Peyer's patch (tissue), 4 donors: ENCODE results near the gene MBNL2. TPM values are rescaled to one million over a fixed set of nuclear protein-coding genes. Genes with fewer than 3 reads are reported as not detected.
A peak's percentile ranks its signal among the peaks of the same experiment; 100 is the strongest.

Experiments used
- DNase-seq, 3 donors: peaks; one replicate each; pipeline ENCODE4 v3.0.0-alpha.2; 2017 to 2019
- H3K27ac ChIP-seq, 4 donors: fragments of 200-600 bp; sonication (generic); one replicate each; pipeline ENCODE4 v1.5.1; 2016 to 2019
- H3K27me3 ChIP-seq, 2 donors: fragments of 200-600 bp; sonication (generic); one replicate each; pipeline ENCODE4 v1.5.1; 2019
- H3K36me3 ChIP-seq, 3 donors: fragments of 200-600 bp; sonication (generic); one replicate each; pipeline ENCODE4 v1.5.1; 2016 to 2019
- H3K4me1 ChIP-seq, 4 donors: fragments of 200-600 bp; sonication (generic); one replicate each; pipeline ENCODE4 v1.5.1; 2016 to 2019
- H3K4me3 ChIP-seq, 4 donors: fragments of 200-600 bp; sonication (generic); 1 replicate in 3 of 4; 2 replicates in 1 of 4; pipeline ENCODE4 v1.5.1; 2016 to 2019; ENCODE audit warnings: mild to moderate bottlenecking in 1 of 4
- H3K9me3 ChIP-seq, 4 donors: fragments of 200-600 bp; sonication (generic); one replicate each; pipeline ENCODE4 v1.5.1; 2016 to 2019; ENCODE audit warnings: mild to moderate bottlenecking in 1 of 4
- CTCF ChIP-seq, 6 experiments: fragments of 450-650 bp in 4 of 6; fragments of 200-600 bp in 2 of 6; sonication (generic) in 1 of 6; IDR thresholded peaks; one replicate each; pipeline ENCODE4 v1.5.1; 2017 to 2019; ENCODE audit warnings: antibody characterized with exemption in 6 of 6, mild to moderate bottlenecking in 3 of 6, moderate library complexity in 1 of 6
- POLR2A ChIP-seq, 2 donors: fragments of 450-650 bp; IDR thresholded peaks; one replicate each; pipeline ENCODE4 v1.5.1; 2017; ENCODE audit warnings: antibody characterized with exemption in 2 of 2, mild to moderate bottlenecking in 2 of 2, moderate library complexity in 2 of 2
- total RNA-seq, 4 donors: library from RNA; depleted of rRNA; stranded (reverse); fragments of >200 nt; gene quantifications; one replicate each; pipeline ENCODE4 v1.1.0, GENCODE V29; 2016

Gene MBNL2
- total RNA-seq, 4 donors from 2014 or later: 27.0 to 44.6 (median 36.3) TPM

GRCh38 chr13:97234742-97235141, 12.6 kb downstream of the MBNL2 start:
- DNase-seq: peak in 1 of 3 donors; percentile 62
- Histone ChIP-seq H3K36me3 (no peaks in the 10 kb centered on the region), H3K4me1 (peaks cover 0 to 33% (median 2%) of the 10 kb centered on the region in 4 donors), H3K27me3 (no peaks in the 10 kb centered on the region), H3K9me3 (no peaks in the 10 kb centered on the region), H3K27ac (peak overlapping the region in 3 of 4 donors; percentile 2 to 77 (median 64)), H3K4me3 (peak overlapping the region in 1 of 4 donors; percentile 26)
- TF ChIP-seq CTCF (IDR thresholded peaks at IDR 0.05) (no peak), POLR2A (IDR thresholded peaks at IDR 0.05) (no peak)

- DNase-seq: no peak
- H3K9me3 ChIP-seq: no peaks in the 10 kb centered on the region
- H3K4me3 ChIP-seq: no peak overlapping the region
- no peaks in the 10 kb centered on the region for H3K36me3 ChIP-seq
- no peaks in the 10 kb centered on the region for H3K27me3 ChIP-seq
- TF ChIP-seq POLR2A (IDR thresholded peaks at IDR 0.05) (no peak), CTCF (IDR thresholded peaks at IDR 0.05) (no peak)
- peak overlapping the region in 3 of 4 donors; percentile 2 to 77 (median 64) for H3K27ac ChIP-seq
- peaks cover 0 to 42% (median 2%) of the 10 kb centered on the region in 4 donors for H3K4me1 ChIP-seq
Measured at GRCh38 chr13:97235549-97236231, 13.6 kb downstream of the MBNL2 start.

GRCh38 chr13:97237388-97237787, 15.3 kb downstream of the MBNL2 start:
- H3K27ac ChIP-seq: no peak overlapping the region

GRCh38 chr13:97238432-97238831, 16.3 kb downstream of the MBNL2 start:
- Histone ChIP-seq H3K9me3 (no peaks in the 10 kb centered on the region), H3K4me3 (no peak overlapping the region), H3K36me3 (no peaks in the 10 kb centered on the region), H3K27me3 (no peaks in the 10 kb centered on the region), H3K27ac (peak overlapping the region in 1 of 4 donors; percentile 9), H3K4me1 (peaks cover 0 to 55% (median 2%) of the 10 kb centered on the region in 4 donors)
- no peak for DNase-seq
- TF ChIP-seq POLR2A (IDR thresholded peaks at IDR 0.05): no peak
- no peak for TF ChIP-seq CTCF (IDR thresholded peaks at IDR 0.05)

More at GRCh38 chr13:97237388-97237787, 15.3 kb downstream of the MBNL2 start:
- DNase-seq: no peak
- Histone ChIP-seq H3K9me3 (no peaks in the 10 kb centered on the region), H3K27me3 (no peaks in the 10 kb centered on the region), H3K36me3 (no peaks in the 10 kb centered on the region), H3K4me1 (peaks cover 0 to 50% (median 2%) of the 10 kb centered on the region in 4 donors), H3K4me3 (no peak overlapping the region)
- TF ChIP-seq POLR2A (IDR thresholded peaks at IDR 0.05): no peak
- TF ChIP-seq CTCF (IDR thresholded peaks at IDR 0.05): no peak

GRCh38 chr13:97238883-97239282, 16.8 kb downstream of the MBNL2 start:
- H3K4me1 ChIP-seq: peaks cover 0 to 60% (median 0%) of the 10 kb centered on the region in 4 donors
- H3K36me3 ChIP-seq: no peaks in the 10 kb centered on the region
- H3K27me3 ChIP-seq: no peaks in the 10 kb centered on the region
- TF ChIP-seq POLR2A (IDR thresholded peaks at IDR 0.05): no peak
- TF ChIP-seq CTCF (IDR thresholded peaks at IDR 0.05): no peak
- DNase-seq: no peak
- no peak overlapping the region for H3K4me3 ChIP-seq
- H3K27ac ChIP-seq: peak overlapping the region in 1 of 4 donors; percentile 9
- no peaks in the 10 kb centered on the region for H3K9me3 ChIP-seq
